CD14-positive monocyte (primary cell): Measurements from ENCODE around the gene PNKD. TPM values are rescaled to one million over a fixed set of nuclear protein-coding genes. Genes with fewer than 3 reads are reported as not detected.

ENCODE experiments used
- DNase-seq, 3 donors: peaks; one replicate each; pipeline ENCODE4 v3.0.0-alpha.2; 2011 to 2022
- H2AFZ ChIP-seq: 2 replicates; pipeline ENCODE4 v1.6.0; 2012; ENCODE audit warnings: mild to moderate bottlenecking, low read depth, low read length, inconsistent platforms; ENCODE audit not compliant: insufficient read depth, poor library complexity, severe bottlenecking
- H3K27ac ChIP-seq, 2 donors: 1 replicate in 1 of 2; 2 replicates in 1 of 2; pipeline ENCODE4 v1.5.1; 2012 to 2013; ENCODE audit warnings: low read length in 2 of 2, control low read depth in 1 of 2, inconsistent platforms in 1 of 2, low read depth in 1 of 2, mild to moderate bottlenecking in 1 of 2
- H3K27me3 ChIP-seq, 2 donors: one replicate each; pipeline versions ENCODE4 v1.6.0 to v1.6.1; 2011 to 2013; ENCODE audit warnings: low read length in 2 of 2; ENCODE audit not compliant: control insufficient read depth in 2 of 2, insufficient read depth in 2 of 2
- H3K36me3 ChIP-seq, 2 donors: replicated peaks in 1 of 2; 1 replicate in 1 of 2; 2 replicates in 1 of 2; pipeline versions ENCODE4 v1.5.1 to v1.6.1; 2012 to 2013; ENCODE audit warnings: low read length in 2 of 2, control low read depth in 1 of 2, inconsistent platforms in 1 of 2, mild to moderate bottlenecking in 1 of 2; ENCODE audit not compliant: insufficient read depth in 2 of 2, control insufficient read depth in 1 of 2
- H3K4me1 ChIP-seq, 2 donors: 1 replicate in 1 of 2; 2 replicates in 1 of 2; pipeline versions ENCODE4 v1.5.1 to v1.6.1; 2012 to 2013; ENCODE audit warnings: low read length in 2 of 2, control low read depth in 1 of 2, inconsistent platforms in 1 of 2, mild to moderate bottlenecking in 1 of 2, moderate library complexity in 1 of 2; ENCODE audit not compliant: insufficient read depth in 2 of 2, control insufficient read depth in 1 of 2
- H3K4me2 ChIP-seq: replicated peaks from 2 replicates; pipeline ENCODE3; 2012; ENCODE audit warnings: low read length, moderate library complexity, mild to moderate bottlenecking; ENCODE audit not compliant: poor library complexity, severe bottlenecking; ENCODE audit errors: extremely low read depth
- H3K4me3 ChIP-seq, 3 experiments: fragments of 200-600 bp in 1 of 3; sonication (generic) in 1 of 3; replicated peaks in 1 of 3; 1 replicate in 2 of 3; 2 replicates in 1 of 3; pipeline ENCODE4 v1.5.1; 2011 to 2013; ENCODE audit warnings: low read length in 3 of 3, mild to moderate bottlenecking in 3 of 3, control low read depth in 2 of 3, low read depth in 2 of 3, inconsistent platforms in 1 of 3, moderate library complexity in 1 of 3
- H3K79me2 ChIP-seq: 2 replicates; pipeline ENCODE4 v1.6.0; 2012; ENCODE audit warnings: mild to moderate bottlenecking, control low read depth, inconsistent platforms, low read length, moderate library complexity; ENCODE audit not compliant: insufficient read depth
- H3K9ac ChIP-seq: 2 replicates; pipeline ENCODE4 v1.6.0; 2017; ENCODE audit warnings: low read length, mild to moderate bottlenecking; ENCODE audit not compliant: insufficient read depth, poor library complexity, severe bottlenecking
- H3K9me3 ChIP-seq, 2 donors: replicated peaks in 1 of 2; 1 replicate in 1 of 2; 2 replicates in 1 of 2; pipeline versions ENCODE4 v1.5.1 to v1.6.1; 2012 to 2013; ENCODE audit warnings: low read length in 2 of 2, control low read depth in 1 of 2; ENCODE audit not compliant: control insufficient read depth in 1 of 2, insufficient read depth in 1 of 2
- H4K20me1 ChIP-seq: 2 replicates; pipeline ENCODE4 v1.6.0; 2012; ENCODE audit warnings: mild to moderate bottlenecking, low read length, control low read depth, moderate library complexity; ENCODE audit not compliant: insufficient read depth
- H3K27ac Mint-ChIP-seq, 7 donors: one replicate each; pipeline ENCODE4 v1.8.0; 2020; ENCODE audit warnings: mild to moderate bottlenecking in 7 of 7, mixed read lengths in 7 of 7, moderate library complexity in 6 of 7, inconsistent platforms in 2 of 7
- H3K27me3 Mint-ChIP-seq, 3 donors: one replicate each; pipeline ENCODE4 v1.8.0; 2021 to 2022; ENCODE audit warnings: low read depth in 3 of 3, mild to moderate bottlenecking in 3 of 3, mixed read lengths in 3 of 3, moderate library complexity in 3 of 3, inconsistent platforms in 1 of 3
- H3K36me3 Mint-ChIP-seq, 2 donors: one replicate each; pipeline ENCODE4 v1.8.0; 2020; ENCODE audit warnings: mixed read lengths in 2 of 2, inconsistent platforms in 1 of 2, mild to moderate bottlenecking in 1 of 2
- H3K4me1 Mint-ChIP-seq: one replicate; pipeline ENCODE4 v1.8.0; 2020; ENCODE audit warnings: mild to moderate bottlenecking, mixed read lengths
- H3K4me3 Mint-ChIP-seq, 2 donors: one replicate each; pipeline ENCODE4 v1.8.0; 2020; ENCODE audit warnings: mild to moderate bottlenecking in 2 of 2, mixed read lengths in 2 of 2, moderate library complexity in 1 of 2
- H3K9me3 Mint-ChIP-seq, 7 donors: one replicate each; pipeline ENCODE4 v1.8.0; 2020 to 2022; ENCODE audit warnings: mixed read lengths in 7 of 7, mild to moderate bottlenecking in 6 of 7, moderate library complexity in 6 of 7, inconsistent platforms in 2 of 7
- CTCF ChIP-seq: fragments of 200-600 bp; IDR thresholded peaks from one replicate; pipeline ENCODE4 v1.8.0; 2022; ENCODE audit warnings: antibody characterized with exemption, mild to moderate bottlenecking
- WGBS: methylation state at CpG from one replicate; pipeline ENCODE4 v1.1.5; 2013; ENCODE audit warnings: missing lambda C conversion rate; ENCODE audit not compliant: insufficient coverage; 5-methylcytosine and 5-hydroxymethylcytosine counted together
- intact Hi-C, 2 donors: fragments of 100-400 bp; cut with micrococcal nuclease; formaldehyde crosslinking; loops; one replicate each; pipeline versions ENCODE4 v1.15.0 to v1.15.1; 2023
- polyA plus RNA-seq, 3 donors: library from polyadenylated mRNA; depleted of rRNA in 1 of 3; unstranded in 2 of 3; stranded (reverse) in 1 of 3; fragments of 300-500 nt in 2 of 3; fragments of >200 nt in 1 of 3; fragmentation: Illumina TruSeq in 2 of 3; gene quantifications; 1 replicate in 2 of 3; 2 replicates in 1 of 3; pipeline ENCODE4 v1.2.3, GENCODE V29; 2012 to 2021

PNKD gene
- polyA plus RNA-seq, 3 donors, result 79.8 to 92.0 (median 88.2) TPM

DNA sequence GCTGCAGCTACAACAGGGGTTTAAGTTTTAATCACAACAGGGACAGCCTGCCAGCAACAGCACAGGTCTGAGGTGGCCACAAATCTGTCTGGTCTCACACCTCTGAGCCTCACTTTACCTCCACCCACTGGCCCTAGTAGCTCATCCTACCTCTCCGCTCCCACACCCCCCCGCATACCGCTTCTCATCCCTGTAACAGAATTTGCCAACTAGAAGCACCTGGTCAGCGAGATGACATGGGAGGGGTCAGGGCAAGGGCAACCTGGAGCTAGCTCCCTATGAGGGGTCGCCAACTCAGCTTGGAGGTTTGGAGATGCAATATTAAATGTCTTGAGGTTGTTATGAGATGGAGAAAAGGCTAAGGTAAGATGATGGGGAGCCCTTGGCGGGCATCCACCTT, 93.9 kb downstream of the PNKD start:
- no peak for DNase-seq
- Mint-ChIP-seq H3K4me1 (peaks cover 87% of the 10 kb centered on the region), H3K4me3 (peak overlapping the region in 1 of 2 donors; percentile 39), H3K27ac (peak overlapping the region; percentile 92 to 100 (median 100)), H3K36me3 (peaks cover 0 to 9% of the 10 kb centered on the region in 2 donors), H3K9me3 (peaks cover 0 to 13% (median 6%) of the 10 kb centered on the region in 7 donors), H3K27me3 (peaks cover 0 to 1% (median 0%) of the 10 kb centered on the region in 3 donors)
- intact Hi-C loops, result loop anchor here in 1 of 2 donors (5.0 kb wide), 2 partner anchors 33 to 37 kb away; partner anchors contain the start of gene CTDSP1
- Histone ChIP-seq H3K79me2 (peaks cover 20% of the 10 kb centered on the region), H3K9me3 (peaks cover 0 to 4% of the 10 kb centered on the region in 2 donors), H3K4me3 (peak overlapping the region in 1 of 3 experiments; percentile 53), H3K27ac (peak overlapping the region; percentile 92 to 99), H3K9ac (peak overlapping the region; percentile 29), H3K27me3 (no peaks in the 10 kb centered on the region), H3K36me3 (no peaks in the 10 kb centered on the region), H2AFZ (no peak overlapping the region), H3K4me1 (peaks cover 96 to 97% of the 10 kb centered on the region in 2 donors), H4K20me1 (no peaks in the 10 kb centered on the region), H3K4me2 (peak overlapping the region; percentile 54)
- WGBS, result no CpG with 5 or more reads among the region's 6 CpGs
- TF ChIP-seq CTCF, result no peak

DNA sequence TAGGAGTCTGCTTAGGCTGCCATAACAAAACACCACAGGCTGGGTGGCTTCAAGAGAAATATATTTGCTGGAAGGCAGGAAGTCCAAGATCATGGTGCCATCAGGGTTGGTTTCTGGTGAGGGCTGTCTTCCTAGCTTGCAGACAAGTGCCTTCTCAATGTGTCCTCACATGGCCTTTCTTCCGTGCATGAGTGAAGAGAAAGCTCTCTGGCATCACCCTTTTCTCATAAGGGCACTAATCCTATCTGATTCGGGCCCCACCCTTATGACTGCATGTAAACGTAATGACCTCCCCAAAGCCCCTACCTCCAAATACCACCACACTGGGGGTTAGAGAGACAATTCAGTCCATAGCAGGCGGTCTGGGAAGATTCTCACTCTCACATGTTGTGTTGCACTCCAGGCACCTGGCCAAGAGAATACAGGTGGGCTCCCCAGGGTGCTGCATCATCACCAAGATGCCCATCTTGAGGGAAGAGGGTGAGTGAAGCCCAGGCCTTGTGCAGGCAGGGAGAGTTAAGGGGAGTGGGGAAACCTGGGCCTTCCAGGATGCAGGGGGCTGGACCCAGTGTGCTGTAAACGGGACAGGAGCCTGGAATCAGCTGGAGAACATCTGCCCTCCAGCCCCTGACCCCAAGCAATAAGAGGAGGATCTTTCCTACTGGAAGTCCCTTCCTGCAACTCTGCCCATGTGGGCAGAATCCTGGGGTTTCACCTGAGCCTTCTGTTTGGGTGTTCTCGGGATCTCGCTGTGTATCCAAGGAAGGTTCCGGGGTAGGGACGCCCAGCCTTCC, 96.5 kb downstream of the PNKD start:
- H3K27ac ChIP-seq, result peak overlapping the region; percentile 94 to 99
- peak overlapping the region; percentile 39 to 71 (median 60) for H3K4me3 ChIP-seq
- peaks cover 95 to 97% of the 10 kb centered on the region in 2 donors for H3K4me1 ChIP-seq
- WGBS, result no CpG with 5 or more reads among the region's 9 CpGs
- peaks cover 22% of the 10 kb centered on the region for H3K79me2 ChIP-seq
- H3K27me3 ChIP-seq, result no peaks in the 10 kb centered on the region
- H3K36me3 ChIP-seq, result no peaks in the 10 kb centered on the region
- peaks cover 0 to 11% (median 6%) of the 10 kb centered on the region in 7 donors for H3K9me3 Mint-ChIP-seq
- peak overlapping the region; percentile 92 for H3K9ac ChIP-seq
- peak overlapping the region; percentile 99 to 100 (median 100) for H3K27ac Mint-ChIP-seq
- intact Hi-C loops, result no loop called here
- no peak for DNase-seq
- H3K36me3 Mint-ChIP-seq, result peaks cover 2 to 12% of the 10 kb centered on the region in 2 donors
- H3K4me3 Mint-ChIP-seq, result peak overlapping the region; percentile 85 to 93
- H3K4me1 Mint-ChIP-seq, result peaks cover 86% of the 10 kb centered on the region
- H4K20me1 ChIP-seq, result no peaks in the 10 kb centered on the region
- TF ChIP-seq CTCF, result no peak
- no peak overlapping the region for H2AFZ ChIP-seq
- peak overlapping the region; percentile 90 for H3K4me2 ChIP-seq
- peaks cover 0 to 1% (median 0%) of the 10 kb centered on the region in 3 donors for H3K27me3 Mint-ChIP-seq
- H3K9me3 ChIP-seq, result peaks cover 0 to 4% of the 10 kb centered on the region in 2 donors
